GM18873 (cell line): ENCODE results near the gene TMEM126A.
"Not testable (repeated sequence)": the region's sequence is repeated elsewhere in the genome, so short reads cannot be mapped to it uniquely, and the experiment has no call there.

Experiments used
- ATAC-seq: cut with Tn5 transposase; IDR thresholded peaks from one replicate; pipeline ENCODE4 v1.9.1; 2021; ENCODE audit warnings: mild to moderate bottlenecking, moderate library complexity, moderate number of reproducible peaks; ENCODE audit not compliant: unreplicated experiment, low FRiP score

TMEM126A gene

DNA sequence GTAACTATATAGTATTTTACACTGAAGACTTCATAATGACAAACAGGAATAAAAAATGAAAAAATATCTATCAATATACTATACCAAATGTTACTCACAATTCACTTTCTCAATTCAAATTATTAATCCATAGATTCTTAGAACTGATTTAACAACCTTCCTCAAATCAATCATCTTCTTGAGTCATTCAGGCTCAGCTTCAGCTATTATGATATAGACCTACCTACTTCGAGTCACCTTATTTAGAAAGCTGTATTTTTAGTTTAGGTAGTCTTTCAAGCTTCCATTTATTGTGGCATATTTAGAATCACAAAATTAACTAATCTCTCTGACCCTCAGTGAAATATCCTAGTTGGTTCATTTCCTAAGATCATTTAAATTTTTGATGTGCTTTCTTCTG is 9.0 kb downstream of the TMEM126A start:
- no peak for ATAC-seq

DNA sequence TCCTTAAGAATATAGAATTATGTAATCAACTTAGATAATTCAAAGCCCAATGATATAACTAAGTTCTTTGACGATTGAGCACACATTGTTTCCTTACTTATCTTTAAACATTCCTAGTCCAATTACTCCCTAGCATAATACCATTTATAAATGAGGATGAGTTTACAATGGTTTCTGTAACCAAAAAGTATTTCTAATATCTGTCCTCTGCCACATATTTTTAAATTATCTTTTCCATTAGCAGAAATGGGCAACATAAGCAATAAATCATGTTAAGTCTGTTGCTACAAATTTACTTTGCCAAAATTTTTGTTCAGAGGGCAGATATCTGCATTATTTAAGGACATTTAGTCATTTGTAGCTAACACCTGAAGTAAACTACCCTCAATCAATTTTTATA is 10.4 kb downstream of the TMEM126A start:
- no peak for ATAC-seq

DNA sequence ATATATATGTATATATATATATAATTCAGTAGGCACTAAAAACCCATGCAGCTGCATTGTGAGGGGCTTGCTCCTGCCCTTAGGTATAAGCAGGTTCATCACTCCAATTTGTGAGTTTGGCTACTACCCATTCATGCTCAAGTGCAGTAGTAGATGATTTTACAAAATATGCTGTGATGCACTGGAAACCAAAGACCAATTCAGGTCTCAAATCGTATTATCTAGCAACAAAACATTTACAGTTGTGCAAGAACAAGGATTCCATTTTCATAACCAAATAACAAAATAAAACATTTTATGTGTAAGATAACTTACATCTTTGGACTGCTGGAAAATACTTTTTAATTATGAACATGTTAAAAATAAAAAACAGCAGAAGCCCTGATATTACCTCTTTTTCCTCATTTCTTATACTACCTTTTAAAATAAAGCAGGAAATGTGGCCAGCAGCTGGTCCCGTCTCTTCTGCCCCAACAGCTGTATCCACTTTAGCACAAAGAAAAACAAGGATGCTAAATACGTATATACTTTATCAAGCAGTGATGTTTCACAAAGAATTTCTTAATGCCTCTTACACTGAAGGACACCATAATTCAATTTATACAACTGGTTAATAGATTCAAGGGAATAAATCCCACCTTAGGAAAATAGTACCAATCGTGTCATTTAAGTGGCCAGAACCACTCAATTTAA is 14.4 kb downstream of the TMEM126A start:
- ATAC-seq: no peak

DNA sequence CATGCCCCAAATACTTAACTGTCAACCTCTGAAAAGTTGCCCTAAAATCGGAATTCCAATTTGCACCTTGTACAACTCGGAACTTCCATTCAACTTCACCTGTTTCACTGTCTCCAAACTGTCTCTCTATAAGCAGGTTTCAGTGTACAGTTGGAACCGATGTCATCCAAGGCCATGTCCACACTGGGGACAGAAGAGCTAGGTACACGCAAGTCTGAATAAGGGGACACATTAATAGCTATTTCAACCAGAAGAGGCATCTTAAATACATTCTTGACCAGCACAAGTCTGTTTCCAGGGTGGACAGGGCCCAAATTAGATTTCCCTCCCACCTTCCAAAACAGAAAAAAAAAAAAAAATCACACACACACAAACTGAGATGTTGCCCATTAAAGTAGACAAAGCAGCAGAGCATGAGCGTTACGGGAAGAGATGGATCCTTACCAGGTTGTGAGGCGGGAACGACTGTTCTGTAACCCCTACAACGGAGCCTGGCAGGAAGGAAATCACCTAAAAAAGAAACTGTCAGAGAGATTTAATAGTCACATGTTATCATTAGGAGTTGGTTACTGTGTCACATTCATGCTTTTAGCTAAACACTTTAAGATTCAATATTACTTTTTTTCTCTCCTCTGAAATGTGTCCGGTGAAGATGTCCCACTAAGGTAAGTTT is 15.4 kb downstream of the TMEM126A start:
- ATAC-seq: no peak

DNA sequence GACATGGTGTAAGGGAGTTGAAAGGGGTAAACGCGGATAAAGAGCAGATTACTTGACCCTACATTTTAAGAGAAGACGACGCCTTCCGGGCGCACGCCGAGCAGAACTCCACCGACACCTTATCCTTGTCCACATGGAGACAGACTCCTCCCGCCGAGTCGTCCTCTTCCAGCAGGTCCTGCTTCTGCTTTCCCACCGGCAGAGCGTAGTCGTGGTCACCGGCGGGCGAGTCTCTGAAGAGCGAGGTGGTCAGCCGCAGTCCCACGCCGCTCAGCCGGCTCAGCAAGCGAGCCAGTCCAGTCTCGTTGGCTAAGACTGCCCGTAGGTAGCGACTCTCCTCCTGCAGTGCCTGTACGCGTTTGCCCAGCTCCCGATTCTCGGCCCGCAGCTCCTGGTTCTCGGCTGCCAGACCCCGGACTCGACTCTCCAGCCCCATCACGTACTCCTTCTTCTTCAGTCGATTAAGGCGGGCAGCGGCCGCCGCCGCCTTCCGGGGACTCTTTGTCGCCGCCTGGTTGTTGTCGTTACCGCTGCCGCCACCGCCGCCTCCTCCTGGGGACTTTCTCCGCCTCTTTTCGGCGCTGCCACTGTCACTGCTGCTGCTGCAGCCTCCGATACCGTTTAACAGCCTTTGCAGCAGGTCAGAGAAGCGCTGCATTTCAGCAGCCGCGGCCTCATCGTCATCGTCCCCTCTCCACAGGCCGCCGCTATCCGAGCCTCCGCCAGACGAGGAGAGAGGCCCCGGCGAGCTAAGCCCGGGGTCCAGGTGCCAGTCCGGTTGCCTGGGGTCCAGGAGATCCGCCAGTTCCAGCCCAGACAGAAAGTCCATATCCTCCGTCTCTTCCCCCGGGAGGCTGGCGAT is 16.2 kb downstream of the TMEM126A start:
- peak; percentile 52 for ATAC-seq

DNA sequence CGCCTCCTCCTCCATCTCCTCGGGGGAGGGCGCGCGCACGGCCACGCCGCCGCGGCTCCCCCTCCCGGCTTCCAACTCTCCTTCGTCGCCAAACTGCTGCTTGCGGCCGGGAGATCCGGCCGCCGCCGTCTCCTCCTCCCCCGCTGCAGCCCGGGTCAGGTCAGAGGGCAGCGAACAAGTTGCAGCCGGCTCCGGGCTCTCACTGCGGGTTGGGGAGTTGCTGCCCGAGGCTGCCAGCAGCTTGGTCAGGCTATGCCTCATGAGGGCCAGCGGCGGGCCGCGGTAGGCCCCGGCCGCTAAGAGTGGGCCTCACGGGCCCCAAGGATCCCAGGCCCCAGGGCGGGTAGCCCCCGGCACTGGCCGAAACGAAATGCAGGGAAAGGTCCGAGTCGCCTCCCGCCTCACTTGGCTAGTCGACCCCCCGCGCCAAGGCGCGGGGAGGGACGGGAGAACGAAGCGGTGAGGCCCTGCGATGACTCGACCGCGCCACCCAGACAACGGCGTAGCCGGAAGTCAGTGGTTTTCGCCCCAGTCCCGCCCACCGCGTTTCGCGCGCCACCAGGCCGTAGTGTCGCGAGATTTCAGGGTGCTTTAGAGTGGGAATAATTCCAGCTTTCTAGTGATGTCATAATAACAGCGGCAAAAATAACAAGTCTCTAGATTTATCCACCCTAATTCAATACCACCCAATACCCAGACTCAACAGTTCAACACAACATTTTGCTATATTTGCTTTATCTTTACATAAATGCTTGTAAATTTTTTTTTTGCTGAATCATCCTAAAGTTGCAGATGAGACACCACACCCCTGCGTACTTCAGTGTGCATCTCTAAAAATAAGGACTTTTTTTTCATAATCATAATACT is 17.1 kb downstream of the TMEM126A start, which contains the start of gene CREBZF:
TSS of gene CREBZF (minus strand) at position 515 of the 867 bp plus-strand sequence. CDS start at position 261, 254 bp downstream.
- peak; percentile 86 for ATAC-seq

DNA sequence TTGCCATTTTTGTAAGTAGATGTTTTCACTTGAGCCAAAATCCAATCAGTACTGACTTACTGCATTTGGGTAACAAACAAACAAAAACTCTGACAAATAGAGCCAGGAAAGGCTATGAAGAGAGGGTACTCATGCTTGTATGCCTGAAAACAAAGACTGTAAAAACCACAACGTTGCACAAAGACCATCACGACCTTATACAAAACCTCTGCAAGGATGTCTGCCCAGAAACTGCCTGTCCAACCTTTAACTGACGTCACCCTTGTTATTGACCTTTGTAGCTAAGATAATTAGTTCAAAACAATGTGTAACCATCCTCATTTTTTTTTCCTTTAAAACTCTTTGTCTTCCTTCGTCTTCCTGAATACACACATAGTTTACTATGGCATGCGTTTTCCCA is 18.0 kb downstream of the TMEM126A start:
- ATAC-seq: no peak

DNA sequence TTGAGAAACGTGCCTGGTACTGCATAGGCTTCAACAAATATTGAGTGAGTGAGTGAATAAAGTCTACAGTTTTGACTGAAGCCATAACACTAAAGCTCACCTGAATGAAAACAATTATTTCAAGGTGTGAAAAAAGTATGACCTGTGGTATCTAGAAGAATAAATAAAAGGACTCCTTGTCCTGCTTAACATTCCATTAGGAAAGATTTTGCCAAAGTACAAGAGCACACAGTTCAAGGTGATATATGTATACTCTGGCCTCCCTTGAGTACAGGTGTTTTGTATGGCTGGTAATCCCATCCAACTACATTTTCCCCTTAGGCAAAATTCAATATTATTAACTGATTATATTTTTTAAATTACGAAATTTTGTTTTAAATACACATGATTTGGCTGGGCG is 18.9 kb downstream of the TMEM126A start:
- no peak for ATAC-seq

DNA sequence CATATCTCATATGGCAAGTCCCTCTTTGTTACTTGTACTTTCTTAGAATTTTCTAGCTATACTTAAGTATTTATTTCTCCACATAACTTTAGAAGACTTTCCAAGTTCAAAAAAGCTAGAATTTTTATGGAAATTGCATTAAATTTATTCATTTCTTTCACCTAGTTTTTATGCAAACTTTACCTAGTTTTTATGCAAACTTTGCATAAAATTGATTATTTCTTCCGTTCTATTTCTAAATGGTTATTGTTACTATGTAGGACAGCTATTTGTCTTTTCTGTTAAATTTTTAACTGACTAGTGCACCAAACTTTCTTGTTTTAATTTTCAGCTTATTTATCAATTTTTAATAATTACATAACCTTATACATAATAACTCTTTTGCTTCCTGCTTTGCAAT is 20.4 kb downstream of the TMEM126A start:
- no peak for ATAC-seq

DNA sequence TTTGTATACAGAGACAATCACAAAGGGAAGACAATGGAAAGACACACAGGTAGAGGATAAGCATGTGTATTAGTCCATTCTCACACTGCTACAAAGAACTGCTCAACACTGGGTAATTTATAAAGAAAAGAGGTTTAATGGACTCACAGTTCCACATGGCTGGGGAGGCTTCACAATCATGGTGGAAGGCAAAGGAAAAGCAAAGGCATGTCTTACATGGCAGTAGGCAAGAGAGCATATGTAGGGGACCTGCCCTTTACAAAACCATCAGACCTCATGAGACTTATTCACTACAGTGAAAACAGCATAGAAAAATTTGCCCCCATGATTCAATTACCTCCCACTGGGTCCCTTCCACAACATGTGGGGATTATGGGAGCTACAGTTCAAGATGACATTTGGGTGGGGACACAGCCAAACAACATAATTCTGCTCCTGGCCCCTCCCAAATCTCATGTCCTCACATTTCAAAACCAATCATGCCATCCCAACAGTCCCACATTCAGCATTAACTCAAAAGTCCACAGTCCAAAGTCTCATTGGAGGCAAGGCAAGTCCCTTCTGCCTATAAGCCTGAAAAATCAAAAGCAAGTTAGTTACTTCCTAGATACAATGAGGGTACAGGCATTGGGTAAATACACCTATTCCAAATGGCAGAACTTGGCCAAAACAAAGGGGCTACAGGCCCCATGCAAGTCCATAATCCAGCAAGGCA is 23.3 kb downstream of the TMEM126A start:
- ATAC-seq: not testable (repeated sequence)

DNA sequence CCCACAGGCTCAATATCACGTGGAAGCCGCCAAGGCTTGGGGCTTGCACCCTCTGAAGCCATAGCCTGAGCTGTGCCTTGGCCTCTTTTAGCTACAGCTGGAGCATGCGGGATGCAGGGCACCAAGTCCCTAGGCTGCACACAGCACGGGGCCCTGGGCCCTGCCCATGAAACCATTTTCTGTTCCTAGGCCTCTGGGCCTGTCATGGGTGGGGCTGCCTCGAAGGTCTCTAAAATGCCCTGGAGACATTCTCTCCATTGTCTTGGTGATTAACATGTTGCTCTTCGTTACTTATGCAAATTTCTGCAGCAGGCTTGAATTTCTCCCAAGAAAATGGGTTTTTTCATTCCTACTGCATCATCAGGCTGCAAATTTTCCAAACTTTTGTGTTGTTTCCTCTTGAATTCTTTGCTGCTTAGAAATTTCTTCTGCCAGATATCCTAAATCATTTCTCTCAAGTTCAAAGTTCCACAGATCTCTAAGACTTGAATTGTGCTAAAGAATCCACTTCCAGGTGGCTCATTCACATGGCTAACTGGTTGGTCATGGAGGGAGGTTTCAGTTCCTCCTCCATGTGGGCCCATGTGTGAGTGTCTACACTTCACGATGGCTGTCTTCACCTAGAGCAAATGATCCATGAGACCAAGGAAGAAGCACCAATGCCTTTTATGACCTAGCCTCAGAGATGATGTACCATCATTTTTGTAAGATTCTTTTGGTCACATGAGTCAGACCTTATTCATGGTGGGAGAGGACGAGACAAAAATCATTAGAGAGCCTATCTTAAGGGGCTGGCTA is 24.5 kb downstream of the TMEM126A start:
- no peak for ATAC-seq

DNA sequence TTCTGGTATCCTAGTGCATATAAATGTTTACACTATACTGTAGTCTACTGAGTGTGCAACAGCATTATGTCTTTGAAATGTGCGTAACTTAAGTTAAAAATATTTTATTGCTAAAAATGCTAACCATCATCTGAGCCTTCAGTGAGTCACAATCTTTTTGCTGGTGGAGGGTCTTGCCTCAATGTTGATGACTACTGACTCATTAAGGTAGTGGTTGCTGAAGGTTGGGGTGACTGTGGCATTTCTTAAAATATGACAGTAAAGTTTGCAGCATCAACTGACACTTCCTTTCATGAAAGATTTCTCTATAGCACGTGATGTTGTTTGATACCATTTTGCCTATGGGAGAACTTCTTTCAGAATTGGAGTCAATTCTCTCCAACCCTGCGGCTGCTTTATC is 25.6 kb downstream of the TMEM126A start:
- no peak for ATAC-seq

DNA sequence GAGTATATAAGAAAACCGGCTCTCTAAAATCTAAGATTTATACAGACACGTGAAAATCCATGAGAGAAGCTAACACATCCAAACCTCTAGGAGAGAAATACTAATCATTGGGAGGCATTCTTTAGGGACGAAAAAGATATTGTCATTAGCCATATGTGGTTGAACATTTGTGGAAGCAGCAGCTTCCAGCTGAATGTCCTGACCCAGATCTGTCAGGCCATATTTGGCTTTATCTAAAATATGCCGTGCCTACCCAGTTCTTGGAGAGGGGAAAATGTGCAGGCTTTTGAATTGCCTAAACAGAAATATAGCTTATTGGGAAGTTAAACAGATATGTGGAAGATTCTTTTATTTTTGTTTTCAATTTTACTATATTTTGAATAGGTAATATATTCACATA is 31.8 kb downstream of the TMEM126A start:
- no peak for ATAC-seq

DNA sequence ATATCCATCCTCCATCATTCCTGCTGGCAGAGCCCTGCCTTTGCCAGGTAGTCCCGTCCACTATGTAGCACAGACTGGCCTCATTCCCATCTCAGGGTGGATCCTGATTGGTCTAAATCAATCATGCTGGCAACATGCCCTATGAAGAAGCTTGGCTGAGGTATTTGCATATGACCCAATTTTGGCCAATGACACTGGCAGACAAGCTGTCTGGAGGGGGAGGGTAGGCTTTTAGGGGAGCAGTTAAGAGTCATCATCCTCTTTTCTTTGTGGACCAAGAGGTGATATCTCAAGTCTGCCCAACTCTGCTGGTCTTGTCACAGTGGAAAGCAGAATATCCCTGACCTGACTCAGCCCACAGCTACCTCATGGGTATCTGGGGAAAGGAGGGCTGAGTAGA is 33.1 kb downstream of the TMEM126A start:
- no peak for ATAC-seq

DNA sequence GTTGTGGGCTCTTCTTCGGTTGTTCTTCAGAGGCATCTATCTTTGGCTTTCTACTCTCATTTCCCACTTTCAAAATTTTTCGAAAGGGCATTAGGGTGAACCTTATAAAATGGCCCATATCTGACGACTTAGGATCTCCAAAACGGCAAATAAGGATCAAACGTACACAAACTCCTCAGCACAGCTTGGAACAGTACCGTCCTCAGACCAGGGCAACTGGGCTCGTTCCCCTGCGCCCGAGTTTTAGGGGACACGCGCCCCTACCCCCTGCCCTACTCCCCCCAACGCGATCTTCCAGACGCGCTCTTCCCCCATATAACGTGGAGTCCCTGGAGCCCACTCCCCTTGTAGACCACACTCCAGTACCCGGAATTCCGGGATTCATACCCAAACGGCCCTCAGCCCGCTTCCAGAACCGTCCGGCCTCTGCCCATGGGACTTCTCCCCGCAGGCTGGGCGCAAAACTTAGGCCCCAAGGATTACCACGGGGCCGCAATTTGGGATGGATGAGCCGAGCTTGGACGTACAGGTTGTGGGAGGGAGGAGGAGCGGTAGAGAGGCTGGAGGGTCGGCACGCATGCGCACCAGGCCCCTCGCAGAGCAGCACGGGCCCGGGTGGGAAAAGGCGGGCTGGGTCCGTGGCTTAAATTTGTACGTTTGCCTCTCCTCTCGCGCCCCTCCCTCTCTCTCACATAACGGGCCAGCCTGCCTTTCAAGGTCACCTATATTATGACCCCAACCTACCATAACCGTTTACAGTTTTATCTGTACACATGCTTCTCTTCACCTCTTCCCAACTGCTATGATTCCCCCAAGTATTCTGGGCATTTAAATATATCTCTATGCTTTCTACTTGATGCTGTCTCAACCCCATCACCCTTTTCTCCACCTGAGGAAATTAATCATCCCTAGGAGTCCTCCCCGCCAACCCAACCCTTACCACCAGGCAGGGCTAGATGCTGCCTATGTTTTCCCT is 34.9 kb downstream of the TMEM126A start:
- no peak for ATAC-seq

DNA sequence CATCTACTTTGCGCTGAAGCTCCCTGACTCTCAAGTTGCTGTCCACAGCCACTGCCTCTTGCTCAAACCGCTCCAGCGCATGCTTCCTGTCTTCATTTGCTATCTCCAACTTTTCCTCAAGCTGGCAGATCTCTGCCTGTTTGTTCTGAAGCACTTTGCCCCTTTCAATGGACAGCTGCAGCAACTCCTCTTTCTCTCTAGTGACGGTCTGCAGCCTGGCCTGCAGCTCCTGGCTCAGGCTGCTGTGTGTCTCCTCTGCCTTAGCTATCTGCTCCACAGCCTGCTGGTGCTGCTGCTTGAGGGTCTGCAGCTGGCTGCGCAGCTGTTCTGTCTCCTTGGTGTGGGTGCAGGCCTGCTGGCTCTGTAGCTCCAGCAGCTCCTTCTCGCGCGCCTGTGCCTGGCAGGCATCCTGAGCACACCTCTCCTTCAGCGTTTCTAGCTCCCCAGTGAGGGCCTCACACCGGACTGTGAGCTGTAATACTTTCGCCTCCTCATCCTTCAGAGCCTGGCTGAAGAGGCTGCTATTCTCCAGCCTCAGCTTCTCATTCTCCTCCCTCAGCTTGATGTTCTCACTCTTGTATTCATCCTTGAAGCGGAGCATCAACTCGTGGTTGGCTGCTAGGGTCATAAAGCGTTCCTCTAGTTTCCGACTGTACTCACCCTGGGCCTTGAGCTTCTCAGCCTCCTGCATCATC is 37.5 kb downstream of the TMEM126A start:
- ATAC-seq: no peak

DNA sequence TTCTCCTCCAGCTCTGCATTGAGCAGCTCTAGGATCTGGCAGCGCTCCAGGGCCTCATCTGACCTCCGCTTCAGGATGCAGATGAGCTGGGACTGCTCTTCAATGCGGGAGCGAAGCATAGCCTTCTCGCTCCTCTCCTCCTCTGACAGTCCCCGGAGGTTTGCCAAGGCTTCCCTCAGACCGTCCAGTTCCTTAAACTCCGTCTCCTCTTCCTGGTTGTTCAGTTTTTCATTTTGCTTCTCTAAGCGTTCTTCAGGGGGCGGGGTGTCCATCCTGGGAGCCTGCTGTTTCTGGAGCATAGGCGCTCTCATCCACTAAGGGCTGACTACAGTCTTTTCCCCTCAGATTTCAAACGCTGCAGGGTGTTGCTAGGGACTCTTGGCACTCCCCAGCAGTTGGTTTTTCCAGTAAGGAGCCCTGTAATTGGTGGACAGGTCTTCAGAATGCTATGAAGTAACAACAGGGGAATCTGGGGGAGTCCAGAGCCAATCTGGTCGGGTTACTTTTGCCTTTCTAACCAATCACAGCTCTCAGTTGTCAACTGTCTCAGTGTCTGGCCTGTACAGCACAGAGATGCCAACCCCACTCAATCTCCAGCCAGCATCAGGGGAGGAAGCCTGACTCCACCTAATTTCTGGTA is 38.2 kb downstream of the TMEM126A start, which contains the start of gene CCDC89:
TSS of gene CCDC89 (minus strand) at position 376 of the 640 bp plus-strand sequence. CDS start at position 311, 65 bp downstream.
- ATAC-seq: no peak
